MCF 10A (cell line): ENCODE data around the gene LRRC58. TPM values are rescaled to one million over a fixed set of nuclear protein-coding genes. Genes with fewer than 3 reads are reported as not detected.
"Not testable (repeated sequence)": the region's sequence is repeated elsewhere in the genome, so short reads cannot be mapped to it uniquely, and the experiment has no call there.

ENCODE experiments used
- BruUV-seq: library from RNA; stranded (reverse); fragments of 400-500 nt; replicated peaks from 2 replicates; lab custom pipeline; 2021; lab: Mats Ljungman, UMichigan
- CTCF ChIA-PET: fragments of 300-600 bp; sonication (Branson Sonifier 250); formaldehyde crosslinking; extraction: SDS; loops from one replicate; lab custom pipeline; 2021; ENCODE audit warnings: antibody characterized with exemption, inconsistent platforms; lab: Yijun Ruan, JAX
- POLR2A ChIA-PET: fragments of 300-600, 350-650 bp; sonication (Branson Sonifier 250); formaldehyde crosslinking; extraction: SDS; loops from one replicate; lab custom pipeline; 2020; ENCODE audit warnings: antibody characterized with exemption, inconsistent platforms; lab: Yijun Ruan, JAX
- DNase-seq: peaks from one replicate; pipeline ENCODE4 v3.0.0-alpha.2; 2018; ENCODE audit not compliant: unreplicated experiment
- H3K27ac Mint-ChIP-seq: one replicate; pipeline ENCODE4 v1.8.0; 2022; ENCODE audit warnings: mild to moderate bottlenecking, low read depth, mixed read lengths; ENCODE audit not compliant: unreplicated experiment
- H3K27me3 Mint-ChIP-seq: one replicate; pipeline ENCODE4 v1.8.0; 2022; ENCODE audit warnings: mixed read lengths; ENCODE audit not compliant: insufficient read depth, unreplicated experiment
- H3K36me3 Mint-ChIP-seq: one replicate; pipeline ENCODE4 v1.8.0; 2022; ENCODE audit warnings: mild to moderate bottlenecking, moderate library complexity, mixed read lengths; ENCODE audit not compliant: insufficient read depth, unreplicated experiment
- H3K4me1 Mint-ChIP-seq: one replicate; pipeline ENCODE4 v1.8.0; 2022; ENCODE audit warnings: mixed read lengths; ENCODE audit not compliant: insufficient read depth, unreplicated experiment
- H3K4me3 Mint-ChIP-seq: one replicate; pipeline ENCODE4 v1.8.0; 2022; ENCODE audit warnings: mild to moderate bottlenecking, moderate library complexity, mixed read lengths; ENCODE audit not compliant: unreplicated experiment
- H3K9me3 Mint-ChIP-seq: one replicate; pipeline ENCODE4 v1.8.0; 2022; ENCODE audit warnings: mixed read lengths; ENCODE audit not compliant: unreplicated experiment
- intact Hi-C: fragments of 100-400 bp; cut with micrococcal nuclease; formaldehyde crosslinking; loops from 2 replicates; pipeline ENCODE4 v1.14.1; 2022
- total RNA-seq: library from RNA; stranded (reverse); gene quantifications from 2 replicates; pipeline ENCODE4 v1.2.3, GENCODE V29; 2022
- TF ChIP-seq, protein P1 (sequence below): fragments of 200-600 bp; IDR thresholded peaks from one replicate; pipeline ENCODE4 v1.8.0; 2022; ENCODE audit warnings: antibody characterized with exemption, mild to moderate bottlenecking; ENCODE audit not compliant: unreplicated experiment

Gene LRRC58
- total RNA-seq, 1 experiment from 2014 or later, result 25.8 TPM

- no peak overlapping the region for H3K27ac Mint-ChIP-seq
- intact Hi-C loops, result no loop called here
- TF ChIP-seq, protein P1, sequence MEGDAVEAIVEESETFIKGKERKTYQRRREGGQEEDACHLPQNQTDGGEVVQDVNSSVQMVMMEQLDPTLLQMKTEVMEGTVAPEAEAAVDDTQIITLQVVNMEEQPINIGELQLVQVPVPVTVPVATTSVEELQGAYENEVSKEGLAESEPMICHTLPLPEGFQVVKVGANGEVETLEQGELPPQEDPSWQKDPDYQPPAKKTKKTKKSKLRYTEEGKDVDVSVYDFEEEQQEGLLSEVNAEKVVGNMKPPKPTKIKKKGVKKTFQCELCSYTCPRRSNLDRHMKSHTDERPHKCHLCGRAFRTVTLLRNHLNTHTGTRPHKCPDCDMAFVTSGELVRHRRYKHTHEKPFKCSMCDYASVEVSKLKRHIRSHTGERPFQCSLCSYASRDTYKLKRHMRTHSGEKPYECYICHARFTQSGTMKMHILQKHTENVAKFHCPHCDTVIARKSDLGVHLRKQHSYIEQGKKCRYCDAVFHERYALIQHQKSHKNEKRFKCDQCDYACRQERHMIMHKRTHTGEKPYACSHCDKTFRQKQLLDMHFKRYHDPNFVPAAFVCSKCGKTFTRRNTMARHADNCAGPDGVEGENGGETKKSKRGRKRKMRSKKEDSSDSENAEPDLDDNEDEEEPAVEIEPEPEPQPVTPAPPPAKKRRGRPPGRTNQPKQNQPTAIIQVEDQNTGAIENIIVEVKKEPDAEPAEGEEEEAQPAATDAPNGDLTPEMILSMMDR, result no peak
- no peaks in the 10 kb centered on the region for H3K27me3 Mint-ChIP-seq
- no peak for DNase-seq
- BruUV-seq, result no TSS peak
- no peak overlapping the region for H3K4me3 Mint-ChIP-seq
- ChIA-PET POLR2A (no interaction called here), CTCF (interaction anchor here (0.6 to 0.9 kb wide), 2 partner anchors 164 to 165 kb away, joined by 4 to 6 read pairs; no protein-coding TSS in a partner anchor)
- H3K36me3 Mint-ChIP-seq, result peaks cover 19% of the 10 kb centered on the region
- H3K9me3 Mint-ChIP-seq, result no peaks in the 10 kb centered on the region
- no peaks in the 10 kb centered on the region for H3K4me1 Mint-ChIP-seq
Observed at GRCh38 chr3:120393243-120393642, 44.1 kb upstream of the LRRC58 start.

DNA sequence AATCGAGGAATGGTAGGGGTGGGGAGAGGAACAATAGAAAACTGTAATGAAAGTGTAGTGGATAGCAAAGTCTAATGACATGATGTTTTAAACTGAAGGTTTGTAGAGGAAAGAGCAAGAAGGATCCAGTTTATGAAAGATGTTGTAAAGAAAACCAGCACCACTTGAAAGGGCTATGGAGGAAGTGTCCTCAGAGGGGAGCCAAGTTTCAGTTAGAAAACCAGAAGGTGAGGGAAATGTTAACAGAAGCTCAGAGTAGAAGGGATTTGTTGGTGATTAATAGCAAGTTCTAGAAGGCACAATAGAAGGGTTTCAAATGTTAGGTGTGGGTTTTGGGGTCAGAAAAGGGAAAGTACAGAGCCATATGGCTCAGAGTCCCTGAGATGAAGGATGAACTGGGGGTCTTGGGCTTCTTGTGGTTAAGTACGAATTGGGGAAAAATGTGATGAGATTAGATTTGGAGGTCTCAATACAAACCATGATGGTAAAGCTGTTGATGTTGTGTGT is 33.8 kb upstream of the LRRC58 start:
- POLR2A ChIA-PET, result no interaction called here
- intact Hi-C loops, result no loop called here
- BruUV-seq, result no TSS peak
- Mint-ChIP-seq H3K4me1 (no peaks in the 10 kb centered on the region), H3K4me3 (no peak overlapping the region), H3K36me3 (no peaks in the 10 kb centered on the region), H3K27me3 (no peaks in the 10 kb centered on the region), H3K27ac (no peak overlapping the region), H3K9me3 (no peaks in the 10 kb centered on the region)
- CTCF ChIA-PET, result interaction anchor here (0.6 to 1.3 kb wide), 3 partner anchors 34 to 138 kb away, joined by 3 to 5 read pairs (median 4); no protein-coding TSS in a partner anchor
- TF ChIP-seq, protein P1, result no peak
- DNase-seq, result no peak

- Mint-ChIP-seq H3K27me3 (no peaks in the 10 kb centered on the region), H3K36me3 (no peaks in the 10 kb centered on the region), H3K4me1 (no peaks in the 10 kb centered on the region), H3K27ac (no peak overlapping the region), H3K4me3 (no peak overlapping the region), H3K9me3 (no peaks in the 10 kb centered on the region)
- TF ChIP-seq, protein P1, result no peak
- no TSS peak for BruUV-seq
- POLR2A ChIA-PET, result no interaction called here
- intact Hi-C loops, result no loop called here
- no peak for DNase-seq
- CTCF ChIA-PET, result no interaction called here
Observed at GRCh38 chr3:120381503-120381902, 32.3 kb upstream of the LRRC58 start.

DNA sequence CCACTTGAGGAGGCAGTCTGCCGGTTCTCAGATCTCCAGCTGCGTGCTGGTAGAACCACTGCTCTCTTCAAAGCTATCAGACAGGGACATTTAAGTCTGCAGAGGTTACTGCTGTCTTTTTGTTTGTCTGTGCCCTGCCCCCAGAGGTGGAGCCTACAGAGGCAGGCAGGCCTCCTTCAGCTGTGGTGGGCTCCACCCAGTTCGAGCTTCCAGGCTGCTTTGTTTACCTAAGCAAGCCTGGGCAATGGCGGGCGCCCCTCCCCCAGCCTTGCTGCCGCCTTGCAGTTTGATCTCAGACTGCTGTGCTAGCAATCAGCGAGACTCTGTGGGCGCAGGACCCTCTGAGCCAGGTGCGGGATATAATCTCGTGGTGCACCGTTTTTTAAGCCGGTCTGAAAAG is 28.8 kb upstream of the LRRC58 start:
- BruUV-seq, H3K36me3 Mint-ChIP-seq, H3K4me3 Mint-ChIP-seq, H3K27me3 Mint-ChIP-seq, H3K4me1 Mint-ChIP-seq, H3K9me3 Mint-ChIP-seq, CTCF ChIA-PET, intact Hi-C loops, POLR2A ChIA-PET, H3K27ac Mint-ChIP-seq, DNase-seq: not testable (repeated sequence)
